GM18508 (cell line): ENCODE measurements around the gene OLFM1.
"Not testable (repeated sequence)": the region's sequence is repeated elsewhere in the genome, so short reads cannot be mapped to it uniquely, and the experiment has no call there.

Experiments used
- ATAC-seq: cut with Tn5 transposase; IDR thresholded peaks from one replicate; pipeline ENCODE4 v1.9.1; 2021; ENCODE audit warnings: moderate number of reproducible peaks; ENCODE audit not compliant: insufficient read depth, unreplicated experiment

Gene OLFM1

GRCh38 chr9:135056541-135056940, 30.9 kb upstream of the OLFM1 start:
- ATAC-seq, result no peak

- no peak for ATAC-seq
These were observed 26.9 kb upstream of the OLFM1 start for GRCh38 chr9:135060461-135061116.

- no peak for ATAC-seq
These were observed 26.0 kb upstream of the OLFM1 start for GRCh38 chr9:135061441-135061840.

DNA sequence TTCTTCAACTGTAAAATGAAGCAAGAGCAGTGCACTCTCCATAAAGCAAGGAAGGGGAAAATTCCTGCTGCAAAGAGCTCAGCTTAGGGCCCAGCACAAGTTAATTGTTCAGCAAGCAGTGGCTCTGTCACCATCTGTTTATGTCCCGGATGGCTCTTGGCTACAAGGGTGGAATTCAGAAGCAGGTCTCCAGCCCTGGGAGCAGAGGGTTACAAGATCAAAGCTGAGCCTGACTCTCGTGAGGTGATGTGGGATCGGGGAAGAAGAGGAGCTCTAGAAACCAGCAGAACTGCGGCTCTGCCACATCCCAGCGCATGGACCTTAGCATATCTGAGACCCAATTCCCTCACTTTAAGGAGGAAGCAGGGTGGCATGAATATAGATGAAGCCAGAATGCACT, 25.2 kb upstream of the OLFM1 start:
- ATAC-seq, result no peak

DNA sequence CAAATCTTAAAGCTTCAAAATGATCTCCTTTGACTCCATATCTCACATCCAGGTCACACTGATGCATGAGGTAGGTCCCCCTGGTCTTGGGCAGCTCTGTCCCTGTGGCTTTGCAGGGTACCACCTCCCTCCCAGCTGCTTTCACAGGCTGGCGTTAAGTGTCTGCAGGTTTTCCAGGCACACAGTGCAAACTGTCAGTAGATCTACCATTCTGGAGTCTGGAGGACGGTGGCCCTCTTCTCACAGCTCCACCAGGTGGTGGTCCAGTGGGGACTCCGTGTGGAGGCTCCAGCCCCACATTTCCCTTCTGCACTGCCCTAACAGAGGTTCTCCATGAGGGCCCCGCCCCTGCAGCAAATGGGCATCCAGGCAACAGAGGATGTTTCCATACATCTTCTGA, 24.0 kb upstream of the OLFM1 start:
- not testable (repeated sequence) for ATAC-seq

- ATAC-seq, result not testable (repeated sequence)
These were observed 23.6 kb upstream of the OLFM1 start for GRCh38 chr9:135063888-135064287.

DNA sequence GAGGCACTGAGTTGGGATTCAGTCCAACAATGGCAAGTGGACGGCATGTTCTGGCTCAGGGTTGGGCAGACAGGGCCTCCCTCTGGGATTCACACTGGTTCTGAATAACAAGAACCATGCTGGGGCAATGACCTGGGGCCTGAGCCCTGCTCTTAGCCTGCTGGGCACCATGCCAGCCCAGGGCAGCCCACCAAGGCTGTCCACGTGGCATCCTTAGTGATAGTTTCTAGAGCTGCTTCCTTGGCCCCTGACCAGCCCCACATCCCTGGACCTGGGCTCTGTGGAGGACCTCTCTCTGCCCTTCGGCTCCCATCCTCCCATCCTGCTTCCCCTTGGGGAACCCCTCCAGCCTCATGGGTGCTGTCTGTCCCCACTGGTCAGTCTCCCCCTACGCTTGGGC, 22.3 kb upstream of the OLFM1 start:
- ATAC-seq, result no peak

GRCh38 chr9:135065804-135066203, 21.7 kb upstream of the OLFM1 start:
- no peak for ATAC-seq

- ATAC-seq, result no peak
These were observed 21.2 kb upstream of the OLFM1 start for GRCh38 chr9:135066291-135066690.

- ATAC-seq, result no peak
These were observed 20.3 kb upstream of the OLFM1 start for GRCh38 chr9:135067096-135067710.

DNA sequence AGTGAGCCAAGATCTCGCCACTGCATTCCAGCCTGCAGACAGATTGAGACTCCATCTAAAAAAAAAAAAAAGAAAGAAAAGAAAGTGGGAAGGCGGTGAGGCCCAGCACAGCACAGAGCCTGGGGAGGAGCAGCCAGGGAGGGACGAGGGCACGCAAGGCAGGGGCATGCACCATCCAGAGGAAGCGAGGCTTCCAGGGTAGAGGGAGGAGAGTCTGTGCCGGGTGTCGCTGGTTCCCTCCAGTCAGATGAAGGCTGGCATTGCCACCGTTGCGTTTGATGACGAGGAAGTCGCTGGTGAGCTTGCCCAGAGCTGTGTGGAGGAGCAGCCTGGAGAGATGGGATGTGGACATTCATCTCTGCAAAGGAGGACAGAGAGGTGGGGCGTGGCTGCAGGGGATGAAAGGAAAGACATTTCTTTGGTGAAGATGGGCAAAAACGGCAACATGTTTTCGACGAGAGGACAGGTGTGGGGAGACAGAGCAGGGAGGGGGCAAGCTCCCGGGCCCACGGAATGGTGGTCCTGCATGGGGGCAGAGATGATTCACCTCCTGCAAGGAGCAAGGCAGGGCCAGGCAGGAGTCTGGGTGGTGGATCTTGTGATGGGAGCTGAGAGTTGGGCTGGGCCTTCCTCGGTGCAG, 18.6 kb upstream of the OLFM1 start:
- no peak for ATAC-seq

DNA sequence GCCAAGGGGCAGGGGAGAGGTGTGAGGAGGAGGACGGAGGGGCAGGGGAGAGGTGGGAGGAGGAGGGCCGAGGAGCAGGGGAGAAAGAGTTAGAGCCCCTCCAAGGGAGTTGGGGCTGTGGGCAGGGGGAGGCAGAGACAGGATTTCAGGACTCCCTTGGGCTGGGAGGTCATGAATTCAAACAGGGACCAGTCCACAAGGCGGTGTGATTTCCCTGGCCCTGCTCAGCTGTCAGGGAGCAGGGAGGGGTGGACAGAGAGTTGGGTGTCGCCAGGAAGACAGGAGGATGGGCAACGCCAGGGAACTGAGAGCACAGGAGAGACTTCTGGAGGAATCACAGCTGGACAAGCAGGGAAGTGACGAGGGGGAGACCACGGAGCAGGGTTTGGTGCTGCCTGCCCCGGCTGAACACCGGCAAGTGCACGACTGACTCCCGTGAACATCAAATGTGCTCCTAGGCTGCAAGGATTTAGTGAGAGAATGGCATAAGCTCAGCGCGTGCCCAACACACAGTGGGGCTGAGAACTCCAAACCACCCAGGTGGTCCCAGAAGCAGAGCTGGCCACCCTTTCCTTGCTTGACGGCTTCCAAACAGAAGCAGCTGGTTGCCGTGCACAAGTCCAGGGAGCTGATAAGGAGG, 17.8 kb upstream of the OLFM1 start:
- ATAC-seq, result no peak

GRCh38 chr9:135070198-135070951, 17.1 kb upstream of the OLFM1 start:
- no peak for ATAC-seq

- ATAC-seq, result no peak
These were observed 16.3 kb upstream of the OLFM1 start for GRCh38 chr9:135070964-135071735.

DNA sequence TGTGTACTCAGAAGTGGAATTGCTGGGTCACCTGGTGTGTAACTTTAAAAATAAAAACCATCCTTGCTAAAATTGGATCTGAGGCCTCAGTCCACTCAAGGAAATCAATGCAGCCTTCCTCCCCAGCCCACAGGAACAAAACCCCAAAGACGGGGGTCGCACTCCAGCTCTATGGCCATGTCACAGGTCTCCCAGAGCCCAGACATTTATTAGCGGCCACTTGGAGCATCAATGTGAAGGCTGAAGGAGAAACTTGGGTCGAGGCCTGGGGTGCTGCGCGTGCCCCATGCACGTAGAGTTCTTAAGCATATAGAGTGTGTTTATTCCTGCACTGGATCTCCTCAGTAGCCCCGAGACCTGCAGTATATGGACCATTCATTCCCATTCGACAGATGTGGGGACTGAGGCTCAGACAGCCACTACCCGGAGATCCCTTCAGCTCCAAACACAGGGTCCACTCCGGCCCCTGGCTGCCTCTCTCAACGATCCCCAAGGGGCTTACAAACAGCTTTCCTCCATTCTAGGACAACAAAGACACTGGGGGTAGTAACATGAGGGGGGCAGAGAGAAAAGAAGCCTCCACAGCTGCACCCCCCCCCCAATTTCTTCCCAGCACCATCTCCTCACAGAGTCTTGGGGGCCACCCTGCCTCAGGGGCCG, 14.3 kb upstream of the OLFM1 start:
- no peak for ATAC-seq

DNA sequence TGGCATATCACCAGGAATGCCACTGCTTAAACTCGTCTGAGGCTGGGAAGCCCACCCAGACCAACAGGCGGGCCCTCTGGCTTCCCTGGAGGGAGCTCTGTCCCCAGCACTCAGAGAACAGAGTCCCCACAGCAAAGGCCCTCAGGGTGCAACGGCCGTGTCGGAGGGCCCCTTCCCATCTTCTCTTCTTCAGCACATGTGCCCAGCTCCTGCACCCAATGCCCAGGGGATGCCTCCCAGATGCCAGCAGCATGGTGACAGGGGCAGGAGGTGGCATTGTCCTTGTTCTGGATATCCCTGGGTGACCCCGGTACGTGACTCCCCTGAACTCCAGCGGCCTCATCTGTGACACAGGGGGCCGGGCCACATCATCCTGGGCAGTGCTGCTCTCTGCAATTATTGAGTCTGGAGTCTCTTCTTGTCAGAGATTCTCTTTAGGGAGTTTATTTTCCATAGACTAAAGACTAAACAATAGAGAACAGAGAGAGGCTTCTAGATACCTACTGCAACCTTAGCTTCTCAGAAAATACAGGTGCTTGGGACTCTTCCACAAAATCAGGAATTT, 13.6 kb upstream of the OLFM1 start:
- no peak for ATAC-seq

- ATAC-seq, result no peak
These were observed 12.9 kb upstream of the OLFM1 start for GRCh38 chr9:135074354-135075233.
